Activated gamma-delta T cell treated with anti-CD3 and anti-CD28 coated beads, Interleukin-2, amount 50 U/mL, for 16 hours (primary cell): Measurements from ENCODE around the gene SHKBP1.
"Not testable (repeated sequence)": the region's sequence is repeated elsewhere in the genome, so short reads cannot be mapped to it uniquely, and the experiment has no call there.

ENCODE experiments used
- DNase-seq: peaks from one replicate; pipeline ENCODE4 v3.0.0-alpha.2; 2020; ENCODE audit warnings: low read depth

SHKBP1 gene

GRCh38 chr19:40585241-40585981 is 8.7 kb downstream of the SHKBP1 start:
- no peak for DNase-seq

- no peak for DNase-seq
Observed at GRCh38 chr19:40585982-40586422, 9.3 kb downstream of the SHKBP1 start.

- DNase-seq, result no peak
Observed at GRCh38 chr19:40586611-40587010, 9.9 kb downstream of the SHKBP1 start.

GRCh38 chr19:40588110-40588854 is 11.6 kb downstream of the SHKBP1 start:
- DNase-seq, result no peak

GRCh38 chr19:40588926-40589569 is 12.4 kb downstream of the SHKBP1 start:
- DNase-seq, result no peak

- no peak for DNase-seq
Observed at GRCh38 chr19:40589591-40590429, 13.1 kb downstream of the SHKBP1 start.

- no peak for DNase-seq
Observed at GRCh38 chr19:40590464-40591265, 14.0 kb downstream of the SHKBP1 start.

GRCh38 chr19:40591724-40592123 is 15.1 kb downstream of the SHKBP1 start:
- DNase-seq, result not testable (repeated sequence)

GRCh38 chr19:40592170-40592569 is 15.5 kb downstream of the SHKBP1 start:
- no peak for DNase-seq

- no peak for DNase-seq
Observed at GRCh38 chr19:40594255-40594654, 17.6 kb downstream of the SHKBP1 start.

- DNase-seq, result no peak
Observed at GRCh38 chr19:40594657-40595091, 18.0 kb downstream of the SHKBP1 start.

GRCh38 chr19:40596608-40597328 is 20.1 kb downstream of the SHKBP1 start:
- no peak for DNase-seq

GRCh38 chr19:40597329-40597838 is 20.7 kb downstream of the SHKBP1 start:
- DNase-seq, result no peak

GRCh38 chr19:40598121-40598917 is 21.6 kb downstream of the SHKBP1 start:
- peak; percentile 76 for DNase-seq

GRCh38 chr19:40598918-40599307 is 22.2 kb downstream of the SHKBP1 start:
- no peak for DNase-seq

GRCh38 chr19:40599331-40599901 is 22.7 kb downstream of the SHKBP1 start:
- no peak for DNase-seq

GRCh38 chr19:40599902-40600569 is 23.4 kb downstream of the SHKBP1 start:
- no peak for DNase-seq

GRCh38 chr19:40600570-40601133 is 24.0 kb downstream of the SHKBP1 start:
- DNase-seq, result no peak
